ENCODE measurements around the gene COX4I2. TPM values are rescaled to one million over a fixed set of nuclear protein-coding genes. Genes with fewer than 3 reads are reported as not detected.

Gene COX4I2
- total RNA-seq, 4 donors from 2014 or later, result 2.5 TPM; not detected in 3

DNA sequence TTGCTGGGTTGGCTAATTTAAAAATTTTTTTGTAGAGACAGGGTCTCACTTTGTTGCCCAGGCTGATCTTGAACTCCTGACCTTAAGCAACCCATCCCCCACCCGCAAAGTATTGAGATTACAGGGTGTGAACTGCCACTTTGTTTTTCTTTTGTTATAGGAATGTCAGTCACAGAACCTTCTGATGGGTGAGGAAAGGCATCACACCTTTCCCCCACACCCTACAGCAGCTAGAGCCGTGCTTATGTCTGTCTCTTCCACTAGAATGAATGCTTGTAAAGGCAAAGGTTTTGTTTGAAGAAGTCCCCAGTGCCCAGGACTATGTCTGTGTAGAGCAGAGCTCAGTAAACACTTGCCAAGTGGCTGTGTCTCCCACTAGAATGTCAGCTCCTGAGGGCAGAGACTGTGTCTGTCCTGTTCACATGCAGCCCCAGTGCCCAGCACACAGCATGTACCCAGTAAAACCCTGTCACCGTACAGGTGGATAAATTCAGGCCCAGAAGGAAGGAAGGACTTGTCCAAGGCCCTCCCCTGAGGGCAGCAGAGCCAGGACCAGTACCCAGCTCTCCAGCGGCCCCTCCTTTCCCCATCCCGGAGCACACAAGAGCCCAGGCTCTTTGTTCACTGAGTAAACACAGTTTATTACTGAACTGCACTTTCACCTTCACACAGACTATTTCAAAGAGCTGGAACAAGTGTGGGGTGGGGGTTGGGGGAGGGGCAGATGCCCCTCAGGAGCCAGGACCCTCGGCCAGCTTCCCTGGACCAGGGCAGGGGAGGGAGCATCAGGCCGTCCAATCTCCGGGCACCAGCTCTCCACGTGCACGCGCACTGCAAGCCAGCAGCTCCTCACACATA is 26.4 kb downstream of the COX4I2 start:
- DNase-seq, result peak in 2 of 3 donors; percentile 64 to 76
- peaks cover 0 to 16% (median 0%) of the 10 kb centered on the region in 3 donors for H3K36me3 ChIP-seq
- H3K27me3 ChIP-seq, result no peaks in the 10 kb centered on the region
- H3K4me1 ChIP-seq, result peaks cover 0 to 64% (median 6%) of the 10 kb centered on the region in 4 donors
- no peak overlapping the region for H3K4me3 ChIP-seq
- H3K27ac ChIP-seq, result peak overlapping the region in 3 of 4 donors; percentile 32 to 81 (median 80)
- TF ChIP-seq POLR2A (IDR thresholded peaks at IDR 0.05), result peak in 1 of 2 donors; percentile 37
- TF ChIP-seq, protein P1, sequence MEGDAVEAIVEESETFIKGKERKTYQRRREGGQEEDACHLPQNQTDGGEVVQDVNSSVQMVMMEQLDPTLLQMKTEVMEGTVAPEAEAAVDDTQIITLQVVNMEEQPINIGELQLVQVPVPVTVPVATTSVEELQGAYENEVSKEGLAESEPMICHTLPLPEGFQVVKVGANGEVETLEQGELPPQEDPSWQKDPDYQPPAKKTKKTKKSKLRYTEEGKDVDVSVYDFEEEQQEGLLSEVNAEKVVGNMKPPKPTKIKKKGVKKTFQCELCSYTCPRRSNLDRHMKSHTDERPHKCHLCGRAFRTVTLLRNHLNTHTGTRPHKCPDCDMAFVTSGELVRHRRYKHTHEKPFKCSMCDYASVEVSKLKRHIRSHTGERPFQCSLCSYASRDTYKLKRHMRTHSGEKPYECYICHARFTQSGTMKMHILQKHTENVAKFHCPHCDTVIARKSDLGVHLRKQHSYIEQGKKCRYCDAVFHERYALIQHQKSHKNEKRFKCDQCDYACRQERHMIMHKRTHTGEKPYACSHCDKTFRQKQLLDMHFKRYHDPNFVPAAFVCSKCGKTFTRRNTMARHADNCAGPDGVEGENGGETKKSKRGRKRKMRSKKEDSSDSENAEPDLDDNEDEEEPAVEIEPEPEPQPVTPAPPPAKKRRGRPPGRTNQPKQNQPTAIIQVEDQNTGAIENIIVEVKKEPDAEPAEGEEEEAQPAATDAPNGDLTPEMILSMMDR (IDR thresholded peaks at IDR 0.05), result no peak
- H3K9me3 ChIP-seq, result no peaks in the 10 kb centered on the region

DNA sequence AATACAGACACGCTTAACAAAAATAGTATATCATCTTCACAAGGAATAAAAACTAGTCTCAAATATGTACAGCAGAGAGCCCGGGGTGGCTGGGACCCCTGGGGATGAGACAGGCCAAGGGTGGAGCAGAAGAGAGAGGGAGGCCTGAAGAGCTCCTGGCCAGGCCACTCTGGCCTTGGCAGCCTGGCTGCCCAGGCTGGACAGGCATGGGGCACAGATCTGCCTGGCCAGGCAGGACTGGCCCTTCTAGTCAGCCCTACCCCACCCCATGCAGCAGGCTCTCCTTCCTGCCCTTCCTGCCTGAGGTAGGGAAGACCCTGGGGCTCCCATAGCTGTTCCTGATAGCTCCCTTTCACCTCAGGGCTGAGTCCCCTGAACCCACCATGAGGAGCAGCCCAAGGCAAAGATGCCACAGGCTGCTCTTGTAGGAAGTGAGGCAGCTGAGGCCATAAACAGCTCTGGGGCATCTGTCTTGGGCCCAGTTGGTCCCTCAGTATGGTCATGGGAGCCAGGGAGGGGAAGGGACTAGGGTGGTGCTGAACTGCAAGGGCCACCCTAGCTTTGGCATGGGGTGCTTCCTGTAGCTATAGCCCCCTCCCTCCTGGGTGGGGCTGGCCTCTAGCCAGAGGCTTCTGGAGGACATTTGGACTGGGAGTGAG is 27.1 kb downstream of the COX4I2 start:
- TF ChIP-seq POLR2A (IDR thresholded peaks at IDR 0.05), result no peak
- TF ChIP-seq, protein P1 (IDR thresholded peaks at IDR 0.05), result no peak
- no peak for DNase-seq
- H3K27me3 ChIP-seq, result no peaks in the 10 kb centered on the region
- H3K27ac ChIP-seq, result peak overlapping the region; percentile 32 to 81 (median 59)
- H3K4me1 ChIP-seq, result peaks cover 0 to 71% (median 6%) of the 10 kb centered on the region in 4 donors
- no peaks in the 10 kb centered on the region for H3K9me3 ChIP-seq
- H3K4me3 ChIP-seq, result no peak overlapping the region
- peaks cover 0 to 16% (median 0%) of the 10 kb centered on the region in 3 donors for H3K36me3 ChIP-seq

DNA sequence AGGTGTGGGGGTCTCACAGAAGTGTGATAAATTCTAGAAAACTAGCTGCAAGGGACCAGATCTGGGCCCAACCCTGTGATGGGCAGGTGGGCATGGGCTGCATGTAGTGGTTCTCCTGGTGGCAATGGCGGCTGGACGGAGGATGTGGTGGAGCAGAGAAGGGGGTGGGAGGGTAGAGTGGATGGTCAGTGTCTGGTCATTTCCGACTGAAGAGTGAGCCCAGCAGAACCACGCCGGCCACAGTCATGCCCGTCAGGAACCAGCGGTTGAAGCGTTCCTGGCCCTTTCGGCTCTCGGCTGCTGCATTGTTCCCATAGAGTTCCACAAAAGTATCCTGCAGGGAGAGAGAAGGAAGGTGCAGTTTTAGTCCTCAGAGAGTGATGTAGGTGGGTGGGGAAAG is 28.0 kb downstream of the COX4I2 start:
- peaks cover 0 to 80% (median 6%) of the 10 kb centered on the region in 4 donors for H3K4me1 ChIP-seq
- TF ChIP-seq POLR2A (IDR thresholded peaks at IDR 0.05), result no peak
- TF ChIP-seq, protein P1 (IDR thresholded peaks at IDR 0.05), result no peak
- no peak for DNase-seq

DNA sequence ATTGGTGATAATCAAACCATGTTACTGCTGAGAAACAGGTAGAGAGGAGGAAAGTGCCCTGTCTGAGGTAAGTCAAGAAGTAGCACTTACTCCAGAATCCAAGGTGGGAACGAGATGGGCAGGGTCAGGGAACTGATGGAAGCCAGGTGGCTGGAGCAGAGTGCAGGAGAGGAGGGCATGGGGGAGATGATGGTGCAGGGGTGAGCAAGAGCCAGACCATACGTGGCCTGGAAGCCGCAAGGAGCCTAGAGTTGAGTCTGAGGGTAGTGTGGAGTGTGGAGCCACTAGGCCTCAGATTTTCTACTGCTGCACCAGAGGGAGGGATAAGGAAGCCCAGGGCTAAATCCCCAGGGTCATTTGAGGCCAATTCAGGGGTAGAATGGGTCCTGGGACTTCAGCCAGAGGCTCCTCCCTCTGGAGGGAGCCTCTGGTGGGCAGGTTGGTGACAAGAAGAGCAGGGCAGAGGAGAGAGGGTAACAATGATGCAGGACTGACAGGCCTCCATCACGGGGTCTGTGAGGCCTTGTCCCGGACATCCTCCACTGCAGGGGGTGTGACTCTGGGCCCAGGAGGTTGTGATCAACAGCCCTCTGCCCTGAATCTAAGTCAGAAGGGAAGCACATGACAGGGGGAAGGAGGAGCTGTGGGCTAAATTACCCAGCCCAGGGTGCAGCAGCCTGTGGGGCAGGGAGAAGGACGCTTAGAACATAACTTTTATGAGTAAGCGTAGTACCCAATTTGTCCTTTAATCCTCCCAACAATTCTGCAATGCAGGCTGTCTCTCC is 28.7 kb downstream of the COX4I2 start:
- Histone ChIP-seq H3K27ac (peak overlapping the region; percentile 13 to 80 (median 64)), H3K27me3 (no peaks in the 10 kb centered on the region), H3K4me3 (no peak overlapping the region), H3K4me1 (peaks cover 0 to 81% (median 6%) of the 10 kb centered on the region in 4 donors), H3K36me3 (peaks cover 0 to 16% (median 0%) of the 10 kb centered on the region in 3 donors), H3K9me3 (no peaks in the 10 kb centered on the region)
- no peak for TF ChIP-seq POLR2A (IDR thresholded peaks at IDR 0.05)
- TF ChIP-seq, protein P1 (IDR thresholded peaks at IDR 0.05), result no peak
- DNase-seq, result peak in 1 of 3 donors; percentile 72

More for the DNA sequence above, 28.0 kb downstream of the COX4I2 start:
- no peaks in the 10 kb centered on the region for H3K9me3 ChIP-seq
- no peak overlapping the region for H3K4me3 ChIP-seq
- peak overlapping the region in 3 of 4 donors; percentile 13 to 81 (median 80) for H3K27ac ChIP-seq
- H3K36me3 ChIP-seq, result peaks cover 0 to 16% (median 0%) of the 10 kb centered on the region in 3 donors
- no peaks in the 10 kb centered on the region for H3K27me3 ChIP-seq

Measured in Peyer's patch (tissue), 4 donors.